Prostate gland (tissue), 2 donors: Measurements from ENCODE around the gene ZP1.

ENCODE experiments used
- CTCF ChIP-seq, 4 experiments: fragments of 200-600 bp in 2 of 4; fragments of 450-650 bp in 2 of 4; sonication (generic) in 2 of 4; IDR thresholded peaks; 1 replicate in 3 of 4; 2 replicates in 1 of 4; pipeline ENCODE4 v1.5.1; 2016 to 2019; ENCODE audit warnings: antibody characterized with exemption in 4 of 4, mild to moderate bottlenecking in 2 of 4, moderate library complexity in 2 of 4
- POLR2A ChIP-seq: fragments of 450-650 bp; IDR thresholded peaks from one replicate; pipeline ENCODE4 v1.6.1; 2016; ENCODE audit warnings: antibody characterized with exemption, mild to moderate bottlenecking

DNA sequence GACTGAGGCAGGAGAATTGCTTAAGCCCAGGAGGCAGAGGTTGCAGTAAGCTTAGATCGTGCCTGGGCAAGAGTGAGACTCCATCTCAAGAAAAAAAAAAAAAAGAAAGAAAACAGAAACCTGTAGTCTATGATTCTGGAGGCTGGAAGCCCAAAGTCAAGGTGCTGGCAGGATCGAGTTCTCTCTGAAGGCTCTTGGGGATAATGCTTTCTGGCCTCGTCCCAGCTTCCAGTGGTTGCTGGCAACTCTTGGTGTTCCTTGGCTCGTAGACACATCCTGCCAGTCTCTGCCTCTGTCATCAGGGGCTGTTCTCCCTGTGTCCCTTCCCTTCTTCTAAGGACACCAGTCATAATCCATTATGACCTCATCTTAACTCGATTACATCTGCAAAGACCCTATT, 42.2 kb upstream of the ZP1 start:
- TF ChIP-seq CTCF (IDR thresholded peaks at IDR 0.05) (no peak), POLR2A (no peak)
